Stimulated activated CD4-positive, alpha-beta T cell treated with anti-CD3 and anti-CD28 coated beads, Interleukin-1b, Interleukin-23, amount 100 ng/mL, for 4 hours (primary cell): ENCODE data around the gene CPB1.
"Not testable (repeated sequence)": the region's sequence is repeated elsewhere in the genome, so short reads cannot be mapped to it uniquely, and the experiment has no call there.

Experiments used
- DNase-seq, 2 donors: peaks; one replicate each; pipeline ENCODE4 v3.0.0-alpha.2; 2020; ENCODE audit warnings: low read depth in 2 of 2

CPB1 gene

GRCh38 chr3:148827585-148827984, at the start of gene CPB1:
CPB1 (plus strand) TSS chr3:148827811; CDS start chr3:148827824, 13 bp downstream.
- DNase-seq, result no peak

GRCh38 chr3:148778926-148779325, 48.7 kb upstream of the CPB1 start:
- no peak for DNase-seq

GRCh38 chr3:148785026-148785425, 42.6 kb upstream of the CPB1 start:
- DNase-seq, result not testable (repeated sequence)

GRCh38 chr3:148786159-148786558, 41.5 kb upstream of the CPB1 start:
- not testable (repeated sequence) for DNase-seq

- no peak for DNase-seq
Observed at GRCh38 chr3:148789146-148789545, 38.5 kb upstream of the CPB1 start.

- no peak for DNase-seq
Observed at GRCh38 chr3:148789906-148790305, 37.7 kb upstream of the CPB1 start.

- no peak for DNase-seq
Observed at GRCh38 chr3:148790370-148790769, 37.2 kb upstream of the CPB1 start.

- no peak for DNase-seq
Observed at GRCh38 chr3:148790851-148791735, 36.5 kb upstream of the CPB1 start.

- DNase-seq, result no peak
Observed at GRCh38 chr3:148791920-148792319, 35.7 kb upstream of the CPB1 start.

- DNase-seq, result no peak
Observed at GRCh38 chr3:148792516-148792915, 35.1 kb upstream of the CPB1 start.

- no peak for DNase-seq
Observed at GRCh38 chr3:148796799-148797198, 30.8 kb upstream of the CPB1 start.

- DNase-seq, result no peak
Observed at GRCh38 chr3:148797795-148798194, 29.8 kb upstream of the CPB1 start.

- DNase-seq, result no peak
Observed at GRCh38 chr3:148800414-148800813, 27.2 kb upstream of the CPB1 start.

GRCh38 chr3:148809835-148810234, 17.8 kb upstream of the CPB1 start:
- DNase-seq, result no peak

GRCh38 chr3:148815316-148816110, 12.1 kb upstream of the CPB1 start:
- no peak for DNase-seq

GRCh38 chr3:148816427-148816826, 11.2 kb upstream of the CPB1 start:
- no peak for DNase-seq

- DNase-seq, result no peak
Observed at GRCh38 chr3:148816981-148817525, 10.6 kb upstream of the CPB1 start.

- no peak for DNase-seq
Observed at GRCh38 chr3:148820361-148821245, 7.0 kb upstream of the CPB1 start.

- no peak for DNase-seq
Observed at GRCh38 chr3:148823026-148823425, 4.6 kb upstream of the CPB1 start.

GRCh38 chr3:148825476-148825875, 2.1 kb upstream of the CPB1 start:
- no peak for DNase-seq

- DNase-seq, result no peak
Observed at GRCh38 chr3:148828136-148828690, 602 bp downstream of the CPB1 start.
